HuH-7 (cell line): ENCODE measurements around the gene MOB1B.
A peak's percentile ranks its signal among the peaks of the same experiment; 100 is the strongest.
"Not testable (repeated sequence)": the region's sequence is repeated elsewhere in the genome, so short reads cannot be mapped to it uniquely, and the experiment has no call there.

Experiments
- DNase-seq: peaks from one replicate; pipeline ENCODE4 v3.0.0; 2011; ENCODE audit warnings: low spot score

Gene MOB1B

DNA sequence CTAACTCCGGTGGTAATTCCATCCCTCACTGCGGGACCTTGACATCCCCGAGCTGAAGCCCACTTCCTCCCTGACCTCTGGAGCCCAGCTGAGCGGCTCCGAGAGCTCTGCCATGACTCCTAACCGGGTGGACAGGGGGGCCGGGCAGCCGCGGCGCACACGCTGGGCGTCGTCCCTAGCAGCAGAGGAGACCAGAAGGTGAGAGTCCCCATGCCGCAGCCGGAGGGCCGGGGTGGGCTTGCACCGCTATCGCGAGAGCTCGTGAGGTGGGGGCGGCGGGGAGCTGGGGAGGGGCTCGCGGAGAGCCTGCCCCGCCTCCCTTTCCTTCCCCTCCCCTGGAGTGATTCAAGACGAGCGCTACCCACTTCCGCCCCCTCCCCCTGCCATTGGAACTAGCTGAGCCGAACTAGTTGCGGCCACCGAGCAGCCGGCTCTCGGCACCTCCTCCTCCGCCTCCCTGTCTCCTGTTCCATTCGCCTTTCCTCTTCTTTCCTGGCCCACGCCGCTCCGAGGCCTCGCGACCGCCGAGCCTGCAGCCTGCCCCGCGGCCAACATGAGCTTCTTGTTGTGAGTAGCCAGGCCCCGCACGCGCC is at the start of gene MOB1B:
Gene MOB1B, plus strand, starts transcription at position 386 of the 593 bp plus-strand sequence. Its CDS starts 168 bp downstream, at position 554.
- peak; percentile 73 for DNase-seq

GRCh38 chr4:70855464-70855863 is 46.7 kb upstream of the MOB1B start:
- no peak for DNase-seq

DNA sequence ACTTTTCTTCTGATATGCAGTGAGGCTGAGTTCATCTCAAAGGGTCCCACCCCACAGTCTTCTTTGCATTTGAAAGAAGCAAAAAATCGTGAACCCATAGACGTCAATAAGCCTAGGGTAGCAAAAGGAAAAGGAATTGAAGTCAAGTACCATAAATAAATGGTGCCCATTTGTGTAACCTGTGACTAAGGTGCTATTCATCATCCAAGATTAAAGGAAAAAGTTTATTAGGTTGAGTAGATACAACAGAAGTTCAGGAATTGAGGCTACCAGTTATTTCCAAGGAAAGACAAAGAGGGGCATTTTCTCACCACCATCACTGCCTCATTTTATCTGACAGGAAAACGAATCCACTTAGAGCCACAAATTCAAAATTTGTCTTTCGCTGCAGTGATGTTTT is 43.7 kb upstream of the MOB1B start:
- no peak for DNase-seq

GRCh38 chr4:70859066-70859465 is 43.1 kb upstream of the MOB1B start:
- DNase-seq: no peak

GRCh38 chr4:70863099-70863790 is 38.9 kb upstream of the MOB1B start:
- DNase-seq: no peak

DNA sequence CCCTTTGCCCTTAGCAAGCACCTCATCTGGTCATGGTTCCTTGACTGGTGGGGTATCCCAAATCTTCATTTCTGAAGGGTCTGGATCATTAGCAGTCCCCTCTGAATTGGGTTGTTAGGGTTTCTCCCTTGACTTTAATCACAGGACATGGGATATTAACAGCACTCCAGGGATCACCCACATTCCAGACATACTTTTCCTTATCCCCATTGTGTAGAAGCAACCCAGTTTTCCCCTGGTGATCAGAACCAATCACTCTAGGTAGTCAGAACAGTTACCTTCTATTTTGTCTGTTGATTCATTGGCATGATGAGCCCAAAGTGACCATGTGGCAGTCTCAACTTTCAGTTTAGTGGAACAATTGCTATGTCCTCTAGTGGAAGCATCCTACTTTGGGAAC is 33.4 kb upstream of the MOB1B start:
- DNase-seq: no peak

GRCh38 chr4:70873216-70873615 is 29.0 kb upstream of the MOB1B start:
- no peak for DNase-seq

- DNase-seq: no peak
These were observed 27.7 kb upstream of the MOB1B start for GRCh38 chr4:70874268-70875156.

DNA sequence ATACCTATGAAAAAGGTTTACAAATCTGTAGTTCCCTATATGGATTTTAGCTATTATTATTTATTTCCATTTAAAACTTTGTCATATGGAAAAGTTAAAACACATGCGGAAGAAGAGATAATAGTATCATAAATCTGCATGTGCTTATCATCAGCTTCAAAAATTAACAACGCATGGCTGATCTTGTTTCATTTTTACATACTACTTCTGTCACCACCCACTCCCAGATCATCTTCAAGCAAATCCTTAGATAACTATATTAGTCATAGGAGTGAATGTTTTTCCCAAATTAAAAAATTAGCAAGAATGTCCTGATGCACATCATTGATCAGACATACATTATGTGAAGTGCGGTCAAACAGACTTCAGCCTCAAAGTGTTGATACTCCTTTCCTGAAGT is 24.6 kb upstream of the MOB1B start:
- DNase-seq: no peak

- DNase-seq: no peak
These were observed 21.4 kb upstream of the MOB1B start for GRCh38 chr4:70880739-70881138.

GRCh38 chr4:70885174-70885573 is 17.0 kb upstream of the MOB1B start:
- DNase-seq: no peak

DNA sequence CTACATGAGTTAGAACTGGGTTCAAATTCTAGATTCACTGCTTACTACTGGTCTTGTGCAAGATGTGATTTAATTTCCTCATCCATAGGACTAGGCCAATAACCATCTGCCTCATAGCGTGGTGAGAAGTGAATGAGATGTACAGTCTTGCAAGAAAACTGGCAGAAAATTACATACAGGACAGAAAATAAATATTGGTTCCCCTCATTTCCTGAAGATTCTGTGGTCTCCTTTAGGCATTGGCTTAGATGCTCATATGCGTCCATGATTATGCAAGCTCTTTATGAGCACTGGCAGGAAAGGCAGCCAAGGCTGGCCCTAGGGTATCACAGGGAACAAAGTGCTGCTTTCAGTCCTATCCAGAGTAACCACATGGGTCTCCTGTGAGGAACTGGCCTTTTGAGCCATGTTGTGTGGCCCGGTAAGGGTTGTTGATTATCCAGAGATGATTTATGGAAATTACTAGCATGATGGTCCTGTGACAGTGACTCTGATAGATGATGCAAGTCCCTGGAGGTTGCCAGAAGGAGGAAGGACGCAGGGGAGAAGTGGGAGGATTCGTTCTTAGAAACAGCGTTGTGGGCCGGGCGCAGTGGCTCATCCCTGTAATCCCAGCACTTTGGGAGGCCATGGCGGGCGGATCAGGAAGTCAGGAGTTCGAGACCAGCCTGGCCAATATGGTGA is 9.9 kb upstream of the MOB1B start:
- DNase-seq: no peak

GRCh38 chr4:70893790-70894189 is 8.4 kb upstream of the MOB1B start:
- no peak for DNase-seq

DNA sequence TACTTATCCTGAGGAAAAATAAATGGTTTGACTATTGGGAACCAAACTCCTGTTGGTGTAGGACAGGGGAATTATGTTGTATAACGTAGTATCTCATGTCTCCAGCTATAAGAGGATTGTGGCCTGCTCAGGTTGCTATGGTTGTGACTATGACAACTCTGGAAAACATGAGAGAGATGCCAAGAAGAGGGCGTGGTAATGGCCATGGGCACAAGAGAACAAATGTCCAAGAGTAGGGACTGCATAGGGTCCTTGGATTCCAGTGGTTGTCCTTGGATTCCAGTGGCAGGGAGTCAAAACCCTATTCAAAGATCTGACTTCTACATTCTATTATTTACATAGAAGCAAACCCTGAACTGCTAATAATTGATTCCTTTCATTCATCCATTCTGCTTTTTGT is 6.8 kb upstream of the MOB1B start:
- DNase-seq: no peak

GRCh38 chr4:70895811-70896491 is 6.2 kb upstream of the MOB1B start:
- DNase-seq: no peak

DNA sequence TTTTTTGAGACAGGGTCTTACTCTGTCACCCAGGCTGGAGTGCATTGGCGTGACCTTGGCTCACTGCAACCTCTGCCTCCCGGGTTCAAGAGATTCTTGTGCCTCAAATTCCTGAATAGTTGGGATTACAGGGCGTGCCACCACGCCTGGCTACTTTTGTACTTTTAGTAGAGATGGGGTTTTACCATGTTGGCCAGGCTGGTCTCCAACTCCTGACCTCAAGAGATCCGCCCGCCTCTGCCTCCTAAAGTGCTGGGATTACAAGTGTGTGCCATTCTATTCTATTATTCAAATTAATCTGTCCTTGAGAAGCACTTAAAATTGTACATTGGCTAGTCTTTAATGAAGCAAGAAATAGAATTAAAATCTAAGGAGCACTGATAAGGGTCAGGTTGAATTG is 3.6 kb upstream of the MOB1B start:
- DNase-seq: not testable (repeated sequence)

- no peak for DNase-seq
These were observed 574 bp upstream of the MOB1B start for GRCh38 chr4:70901607-70901983.

DNA sequence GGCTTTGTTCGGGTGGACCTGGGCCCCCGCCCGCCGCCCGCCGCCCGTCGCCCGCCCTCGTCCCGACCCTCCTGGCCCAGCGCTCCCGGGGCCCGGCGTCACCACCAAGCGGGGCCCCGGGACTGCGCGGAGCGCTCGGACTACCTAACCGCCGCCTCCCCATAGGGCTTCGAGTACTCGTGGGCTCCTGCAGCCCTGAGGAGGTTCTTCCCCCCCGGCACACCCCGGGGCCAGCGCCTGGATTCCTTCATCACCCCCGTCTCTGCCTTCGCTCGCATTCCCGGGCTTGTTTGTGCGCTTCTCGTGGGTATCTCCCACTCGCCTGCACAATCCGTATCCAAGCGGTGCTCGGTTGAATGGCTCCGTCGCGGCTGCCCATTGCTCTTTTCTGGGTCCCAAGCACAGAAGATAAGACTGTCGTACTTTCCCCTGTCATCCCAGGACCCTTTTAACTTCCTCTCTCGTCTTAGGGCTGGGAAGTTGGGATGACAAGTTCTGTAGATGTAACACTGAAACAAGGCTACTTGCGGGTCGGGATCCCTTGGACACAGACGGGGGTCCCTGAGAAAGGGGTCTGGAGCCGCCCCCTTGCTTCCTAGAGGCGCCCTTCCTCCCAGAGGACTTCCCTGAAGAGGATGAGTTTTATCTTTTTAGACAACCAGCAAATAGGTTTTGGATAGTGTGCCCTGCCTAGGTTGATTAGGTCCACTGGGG is 565 bp downstream of the MOB1B start:
- peak; percentile 17 for DNase-seq

DNA sequence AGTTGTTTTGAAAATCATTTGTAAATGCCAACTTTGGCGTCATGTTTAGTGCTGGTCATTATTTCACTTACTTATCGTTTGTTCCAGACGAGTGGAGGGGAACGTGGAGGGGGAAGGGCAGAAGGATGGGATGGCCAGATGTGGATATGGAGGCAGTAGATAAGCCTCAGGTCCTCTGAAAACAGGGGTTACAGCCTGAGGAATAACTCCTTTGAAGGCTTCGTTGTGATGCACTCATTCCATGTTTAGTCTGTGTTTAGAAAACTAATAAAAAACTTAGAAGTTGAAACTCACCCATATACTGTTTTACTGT is 1.1 kb downstream of the MOB1B start:
- DNase-seq: no peak

DNA sequence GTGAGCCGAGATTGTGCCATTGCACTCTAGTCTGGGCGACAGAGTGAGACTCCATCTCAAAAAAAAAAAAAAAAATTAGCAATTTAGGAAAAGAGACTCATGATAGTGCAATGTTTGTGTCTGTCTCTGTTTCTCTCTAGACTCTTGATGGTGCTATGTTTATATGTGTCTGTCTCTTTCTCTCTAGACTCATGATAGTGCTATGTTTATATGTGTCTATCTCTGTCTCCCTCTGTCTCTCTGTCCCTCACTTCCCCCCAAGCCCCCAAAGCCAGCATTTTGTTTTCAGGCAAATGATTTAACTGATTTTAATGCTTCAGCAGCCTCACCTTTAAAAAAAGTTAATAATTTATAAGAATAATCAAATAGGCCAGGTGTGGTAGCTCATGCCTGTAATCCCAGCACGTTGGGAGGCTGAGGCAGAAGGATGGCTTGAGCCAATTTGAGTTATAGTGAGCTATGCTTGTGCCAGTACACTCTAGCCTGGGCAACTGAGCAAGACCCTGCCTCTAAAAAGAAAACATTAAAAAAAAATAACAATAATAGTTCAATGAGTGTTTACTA is 6.9 kb downstream of the MOB1B start:
- no peak for DNase-seq

GRCh38 chr4:70914000-70914399 is 11.8 kb downstream of the MOB1B start:
- DNase-seq: no peak
